ENCODE results near the gene RNU6-7.

The RNU6-7 gene

DNA sequence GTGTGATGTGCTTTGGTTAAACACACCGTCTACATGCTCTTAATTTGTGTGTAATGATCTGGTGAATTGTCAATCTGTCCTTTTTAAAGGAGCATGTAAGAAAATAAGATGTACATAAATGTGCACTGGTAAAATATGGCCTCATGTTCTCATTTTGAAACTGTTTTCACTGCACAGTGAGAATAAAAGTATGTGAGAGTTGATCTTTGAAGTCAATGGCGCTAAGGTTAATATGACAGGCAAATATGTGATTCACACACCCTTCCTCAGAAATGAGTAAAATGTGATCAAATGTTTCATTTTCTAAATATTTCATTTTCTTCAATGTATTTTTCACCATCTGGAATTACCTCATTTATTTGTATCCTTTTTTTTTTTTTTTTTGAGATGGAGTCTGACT, 8.3 kb upstream of the RNU6-7 start:
- TF ChIP-seq, protein P1, sequence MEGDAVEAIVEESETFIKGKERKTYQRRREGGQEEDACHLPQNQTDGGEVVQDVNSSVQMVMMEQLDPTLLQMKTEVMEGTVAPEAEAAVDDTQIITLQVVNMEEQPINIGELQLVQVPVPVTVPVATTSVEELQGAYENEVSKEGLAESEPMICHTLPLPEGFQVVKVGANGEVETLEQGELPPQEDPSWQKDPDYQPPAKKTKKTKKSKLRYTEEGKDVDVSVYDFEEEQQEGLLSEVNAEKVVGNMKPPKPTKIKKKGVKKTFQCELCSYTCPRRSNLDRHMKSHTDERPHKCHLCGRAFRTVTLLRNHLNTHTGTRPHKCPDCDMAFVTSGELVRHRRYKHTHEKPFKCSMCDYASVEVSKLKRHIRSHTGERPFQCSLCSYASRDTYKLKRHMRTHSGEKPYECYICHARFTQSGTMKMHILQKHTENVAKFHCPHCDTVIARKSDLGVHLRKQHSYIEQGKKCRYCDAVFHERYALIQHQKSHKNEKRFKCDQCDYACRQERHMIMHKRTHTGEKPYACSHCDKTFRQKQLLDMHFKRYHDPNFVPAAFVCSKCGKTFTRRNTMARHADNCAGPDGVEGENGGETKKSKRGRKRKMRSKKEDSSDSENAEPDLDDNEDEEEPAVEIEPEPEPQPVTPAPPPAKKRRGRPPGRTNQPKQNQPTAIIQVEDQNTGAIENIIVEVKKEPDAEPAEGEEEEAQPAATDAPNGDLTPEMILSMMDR (IDR thresholded peaks at IDR 0.05; ENCODE audit: low read length, missing control alignments), result no peak
- H3K4me3 ChIP-seq (replicated peaks; ENCODE audit: low read depth, low read length), result no peak overlapping the region
- no peak for DNase-seq (ENCODE audit: low read depth)

DNA sequence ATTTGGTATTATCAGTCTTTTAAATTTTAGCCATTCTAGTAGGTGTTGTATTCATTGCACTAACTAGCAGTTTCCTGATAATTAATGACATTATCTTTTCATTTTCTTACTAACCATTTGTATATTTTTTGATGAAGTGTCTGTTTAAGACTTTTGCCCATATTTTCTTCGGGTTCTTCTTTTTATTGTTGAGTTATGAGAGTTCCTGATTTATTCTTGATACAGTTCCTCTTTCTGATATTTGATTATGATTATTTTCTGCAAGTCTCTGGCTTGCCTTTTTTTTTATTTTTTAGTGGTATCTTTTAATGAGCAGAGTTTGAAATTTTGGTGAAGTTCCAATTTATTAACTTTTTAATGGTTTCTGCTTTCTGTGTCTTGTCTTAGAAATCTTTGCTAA, 6.2 kb upstream of the RNU6-7 start:
- H3K4me3 ChIP-seq (replicated peaks; ENCODE audit: low read depth, low read length), result no peak overlapping the region
- TF ChIP-seq, protein P1 (IDR thresholded peaks at IDR 0.05; ENCODE audit: low read length, missing control alignments), result no peak
- no peak for DNase-seq (ENCODE audit: low read depth)

DNA sequence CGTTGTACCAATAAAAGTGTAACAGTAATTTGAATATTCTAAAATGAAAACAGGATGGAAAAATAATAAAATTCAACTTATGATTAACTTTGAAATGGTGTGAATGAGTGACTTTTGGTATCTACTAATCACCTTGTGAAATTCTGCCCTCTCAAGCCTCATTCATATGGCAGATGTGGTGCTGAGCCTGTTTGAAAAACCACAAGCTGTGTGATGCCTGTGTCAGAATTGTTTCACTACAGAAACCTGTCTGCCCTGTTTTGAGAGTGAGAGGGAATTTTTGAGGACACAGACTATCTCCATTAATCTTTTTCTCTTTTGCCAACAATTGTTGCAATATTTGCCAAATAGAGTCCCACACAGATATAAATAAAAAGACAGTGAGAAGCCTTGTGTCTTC, 3.9 kb upstream of the RNU6-7 start:
- DNase-seq (ENCODE audit: low read depth), result no peak

DNA sequence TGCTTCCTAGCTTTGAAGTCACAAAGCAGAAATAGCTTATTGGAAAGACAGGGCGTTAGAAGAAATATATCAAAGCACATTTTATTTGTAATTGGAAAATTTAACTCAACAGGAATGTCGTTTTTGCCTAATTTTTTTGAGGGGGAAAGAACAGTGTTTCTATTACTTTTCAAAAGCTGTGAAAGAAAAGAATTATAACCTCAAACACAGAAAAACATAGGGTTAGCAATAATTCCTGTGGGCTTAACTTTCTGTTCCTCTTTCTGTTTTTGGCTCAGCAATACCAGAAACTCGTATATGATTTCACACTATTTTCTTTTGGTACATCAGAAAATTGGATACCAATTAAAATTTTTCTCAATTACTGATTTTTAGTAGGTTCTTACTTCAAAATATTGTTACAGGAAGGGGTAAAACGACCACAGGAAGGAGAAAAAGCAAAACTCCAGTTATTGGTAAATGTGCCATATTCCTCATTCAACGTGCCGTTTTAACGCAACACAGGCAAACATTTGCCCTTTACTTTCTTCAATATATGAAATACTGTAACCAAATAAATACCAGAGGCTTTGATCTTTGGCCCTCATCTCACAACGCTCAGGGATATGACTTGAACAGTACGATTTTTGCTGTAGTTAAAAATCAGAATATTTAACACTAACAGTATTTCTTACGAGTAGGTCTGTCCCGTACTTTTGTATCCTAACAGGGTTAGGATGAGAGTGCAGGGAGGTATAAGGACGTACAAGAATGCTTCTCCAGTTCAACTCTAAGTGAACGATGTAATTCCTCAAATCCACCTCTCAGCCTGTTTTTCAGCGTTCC, 1.3 kb upstream of the RNU6-7 start:
- no peak for DNase-seq (ENCODE audit: low read depth)
- peak overlapping the region; percentile 70 for H3K4me3 ChIP-seq (replicated peaks; ENCODE audit: low read depth, low read length)
- TF ChIP-seq, protein P1 (IDR thresholded peaks at IDR 0.05; ENCODE audit: low read length, missing control alignments), result no peak

More for the DNA sequence above, 3.9 kb upstream of the RNU6-7 start:
- TF ChIP-seq, protein P1 (IDR thresholded peaks at IDR 0.05; ENCODE audit: low read length, missing control alignments), result no peak
- H3K4me3 ChIP-seq (replicated peaks; ENCODE audit: low read depth, low read length), result no peak overlapping the region

DNA sequence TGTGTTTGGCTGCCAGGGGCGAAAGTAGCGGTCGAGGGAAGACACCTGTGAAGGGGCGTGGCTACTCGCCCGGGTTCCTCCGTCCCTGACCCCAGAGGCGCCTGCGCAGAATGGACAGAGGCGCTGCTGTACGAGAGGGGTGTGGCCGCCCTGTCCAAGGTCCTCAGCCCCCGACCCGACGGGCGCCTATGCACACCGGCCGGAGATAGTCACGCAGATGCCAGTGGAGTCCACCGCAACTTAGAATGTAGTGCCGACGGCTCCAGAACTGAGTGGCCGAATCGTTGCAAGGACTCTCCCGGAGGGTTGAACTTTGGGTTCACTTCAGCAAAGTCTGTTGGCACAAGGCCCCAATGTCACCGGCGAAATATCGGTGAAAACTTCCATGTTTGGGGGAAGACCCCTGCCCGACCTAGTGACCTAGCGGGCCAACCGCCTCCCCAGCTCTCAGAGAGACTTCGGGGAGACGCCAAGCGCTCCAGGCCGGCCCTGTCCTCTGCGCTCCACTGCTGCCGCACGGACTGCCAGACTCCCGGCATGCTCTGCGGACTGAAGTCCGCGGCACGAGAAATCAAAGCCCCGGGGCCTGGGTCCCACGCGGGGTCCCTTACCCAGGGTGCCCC, 541 bp upstream of the RNU6-7 start:
- H3K4me3 ChIP-seq (replicated peaks; ENCODE audit: low read depth, low read length), result peak overlapping the region; percentile 70
- TF ChIP-seq, protein P1 (IDR thresholded peaks at IDR 0.05; ENCODE audit: low read length, missing control alignments), result no peak
- peak; percentile 55 for DNase-seq (ENCODE audit: low read depth)

DNA sequence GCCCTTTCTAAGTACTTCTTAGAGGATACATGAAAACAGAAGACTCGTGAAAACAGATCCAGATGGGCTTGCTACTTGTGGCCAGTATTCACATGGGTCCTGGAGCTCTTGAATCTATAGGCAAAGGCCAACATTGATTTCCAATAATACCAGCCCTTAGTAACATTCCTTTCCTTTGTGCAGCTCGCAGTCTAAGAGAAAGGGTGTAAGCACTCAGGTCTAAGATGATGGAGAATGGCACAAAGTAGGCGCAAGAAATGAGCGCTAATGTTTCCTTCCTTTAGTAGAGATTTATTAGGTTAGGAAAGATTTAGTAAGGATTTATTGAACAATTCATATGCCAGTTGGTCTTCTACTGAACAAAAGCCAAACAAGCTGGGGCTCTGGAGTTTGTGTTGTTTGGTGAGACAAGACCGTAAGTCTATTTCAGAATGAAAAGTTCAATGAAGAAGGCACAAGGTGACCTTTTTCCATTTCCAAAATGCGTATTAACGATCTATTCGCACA, 699 bp downstream of the RNU6-7 start:
- TF ChIP-seq, protein P1 (IDR thresholded peaks at IDR 0.05; ENCODE audit: low read length, missing control alignments), result no peak
- peak overlapping the region; percentile 70 for H3K4me3 ChIP-seq (replicated peaks; ENCODE audit: low read depth, low read length)
- DNase-seq (ENCODE audit: low read depth), result no peak

Measured in fibroblast of pulmonary artery (primary cell).